HG03521 (cell line): ENCODE data around the gene AQP2.

Experiments
- ATAC-seq: cut with Tn5 transposase; IDR thresholded peaks from one replicate; pipeline ENCODE4 v1.9.1; 2021; ENCODE audit warnings: mild to moderate bottlenecking, moderate library complexity; ENCODE audit not compliant: unreplicated experiment

The AQP2 gene, protein sequence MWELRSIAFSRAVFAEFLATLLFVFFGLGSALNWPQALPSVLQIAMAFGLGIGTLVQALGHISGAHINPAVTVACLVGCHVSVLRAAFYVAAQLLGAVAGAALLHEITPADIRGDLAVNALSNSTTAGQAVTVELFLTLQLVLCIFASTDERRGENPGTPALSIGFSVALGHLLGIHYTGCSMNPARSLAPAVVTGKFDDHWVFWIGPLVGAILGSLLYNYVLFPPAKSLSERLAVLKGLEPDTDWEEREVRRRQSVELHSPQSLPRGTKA

DNA sequence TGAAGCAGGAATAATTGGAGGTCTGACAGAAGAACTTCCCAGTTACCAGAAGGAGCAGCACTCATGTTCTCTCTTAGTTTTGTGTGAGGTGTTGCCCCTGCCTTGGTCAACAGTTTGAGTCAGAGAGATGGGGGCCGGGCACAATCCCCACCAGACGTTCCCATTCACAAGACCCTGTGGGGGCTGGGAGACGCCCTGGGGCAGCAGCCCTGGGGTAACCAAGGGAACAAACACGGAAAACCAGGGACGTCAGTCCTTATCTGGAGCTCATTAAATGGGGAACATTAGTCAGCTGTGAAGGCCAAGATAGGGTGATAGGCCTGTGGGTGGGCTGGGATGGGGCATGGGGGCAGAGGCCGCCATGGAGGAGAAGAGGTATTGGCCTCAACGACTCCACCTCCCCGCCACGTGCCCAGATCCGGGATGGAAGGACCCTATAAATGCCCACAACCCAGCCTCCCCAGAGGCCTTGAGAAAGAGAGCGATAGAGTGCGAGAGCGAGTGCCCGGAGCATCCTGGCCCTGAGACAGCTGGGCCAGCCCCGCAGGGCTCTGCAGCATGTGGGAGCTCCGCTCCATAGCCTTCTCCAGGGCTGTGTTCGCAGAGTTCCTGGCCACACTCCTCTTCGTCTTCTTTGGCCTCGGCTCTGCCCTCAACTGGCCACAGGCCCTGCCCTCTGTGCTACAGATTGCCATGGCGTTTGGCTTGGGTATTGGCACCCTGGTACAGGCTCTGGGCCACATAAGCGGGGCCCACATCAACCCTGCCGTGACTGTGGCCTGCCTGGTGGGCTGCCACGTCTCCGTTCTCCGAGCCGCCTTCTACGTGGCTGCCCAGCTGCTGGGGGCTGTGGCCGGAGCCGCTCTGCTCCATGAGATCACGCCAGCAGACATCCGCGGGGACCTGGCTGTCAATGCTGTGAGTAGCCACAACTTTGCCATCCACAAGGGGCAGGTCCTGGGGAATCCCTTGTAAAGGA lies at the start of gene AQP2:
TSS of gene AQP2 (plus strand) at position 465 of the 979 bp plus-strand sequence. CDS start at position 559, 94 bp downstream.
- ATAC-seq: no peak

DNA sequence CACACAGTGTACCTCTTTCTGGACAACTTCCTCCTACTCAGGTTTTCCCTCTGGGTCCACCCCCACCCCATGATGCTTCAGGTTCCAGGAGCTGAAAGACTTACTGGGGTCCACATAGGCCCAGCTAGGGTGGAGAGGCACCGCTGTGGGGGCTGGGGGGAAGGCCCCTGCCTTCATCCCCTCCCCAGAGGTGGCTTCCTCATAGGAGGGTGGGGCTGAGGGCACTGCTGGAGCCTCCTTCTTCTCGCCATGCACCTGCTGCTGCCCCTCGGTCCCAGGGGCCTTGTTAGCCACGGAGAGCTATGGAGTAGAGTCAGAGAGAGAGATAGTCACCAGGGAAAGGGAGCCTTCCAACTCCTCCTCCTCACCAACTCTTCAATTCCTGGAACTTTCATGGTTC lies 49.5 kb upstream of the AQP2 start:
- no peak for ATAC-seq

DNA sequence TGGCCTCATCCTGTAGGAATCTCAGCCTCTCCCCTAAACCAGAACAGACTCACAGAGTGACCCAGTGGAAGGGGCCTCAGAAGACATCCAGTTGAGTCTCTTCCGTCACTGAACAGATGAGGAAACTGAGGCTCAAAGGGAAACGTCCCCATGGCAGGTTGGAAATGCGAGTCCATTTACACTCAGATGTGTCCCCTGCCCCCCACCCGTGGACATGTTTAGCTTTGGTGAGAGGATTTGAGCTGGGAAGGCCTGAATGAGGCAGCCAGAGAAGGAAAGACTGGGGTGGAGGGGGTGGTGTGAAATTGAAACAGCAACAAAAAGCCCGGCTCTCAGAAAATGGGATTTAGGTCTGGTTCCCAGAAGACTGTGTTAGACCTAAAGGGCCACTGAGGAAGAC lies 48.6 kb upstream of the AQP2 start:
- no peak for ATAC-seq

DNA sequence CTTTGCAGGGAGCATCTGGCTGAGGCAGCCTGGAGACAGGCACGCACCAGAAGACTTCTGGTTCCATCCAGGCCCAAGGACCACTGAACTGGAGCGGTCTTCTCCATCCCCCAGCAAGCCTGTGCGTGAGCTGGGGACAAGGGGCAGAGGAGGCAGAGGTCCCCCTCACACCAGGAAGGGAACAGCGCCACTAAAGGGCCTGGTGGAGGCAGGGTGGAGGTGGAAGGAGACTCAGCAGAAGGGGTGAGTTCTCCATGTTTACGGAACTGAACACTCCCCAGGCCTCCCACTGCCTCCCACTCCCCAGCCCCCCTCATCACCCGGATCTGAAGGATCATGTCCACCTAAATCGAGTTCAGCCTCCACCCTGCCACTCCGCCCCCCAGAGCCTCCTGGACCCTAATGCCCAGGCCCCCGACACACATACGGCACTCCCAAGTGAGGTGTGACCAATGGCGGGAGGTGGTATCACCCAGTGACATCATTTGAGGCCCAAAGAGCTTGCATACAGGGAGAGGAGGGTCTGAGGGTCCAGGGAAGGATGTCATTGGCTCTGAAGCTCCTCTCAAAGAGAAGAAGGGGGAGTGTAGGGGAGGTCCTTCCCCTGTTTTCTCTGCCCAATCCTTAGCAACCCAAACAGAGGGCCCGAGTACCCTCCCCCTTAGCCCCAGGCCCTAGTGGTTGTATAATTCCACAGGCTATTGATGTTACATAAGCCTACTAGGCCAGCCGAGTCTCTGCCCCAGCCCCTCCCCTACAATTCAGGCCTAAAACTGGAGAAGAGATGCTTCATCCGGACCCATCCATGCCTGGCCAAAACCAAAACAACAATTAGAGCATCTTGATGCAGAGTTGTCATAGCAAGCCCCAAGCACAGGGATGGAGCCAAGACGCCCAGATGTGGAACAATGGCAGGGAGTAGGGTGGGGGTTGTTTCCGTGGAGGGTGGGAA lies 47.9 kb upstream of the AQP2 start:
- no peak for ATAC-seq

DNA sequence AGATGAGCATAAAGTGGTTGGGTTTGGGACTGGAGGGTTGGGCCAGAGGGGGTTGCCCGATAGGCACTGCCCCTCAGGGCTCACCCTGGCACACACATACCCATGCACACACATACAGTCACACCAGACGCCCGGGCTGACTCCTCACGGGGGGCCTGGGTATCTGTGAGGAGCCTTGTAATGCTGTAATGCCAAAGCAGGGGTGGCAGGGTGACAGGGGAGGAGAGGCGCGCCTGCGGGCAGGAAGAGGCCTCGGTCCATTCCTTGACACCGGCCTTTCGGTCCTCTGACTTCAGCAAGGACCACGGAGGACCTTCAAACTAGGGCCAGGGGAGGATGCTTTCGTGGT lies 47.2 kb upstream of the AQP2 start:
- ATAC-seq: no peak

DNA sequence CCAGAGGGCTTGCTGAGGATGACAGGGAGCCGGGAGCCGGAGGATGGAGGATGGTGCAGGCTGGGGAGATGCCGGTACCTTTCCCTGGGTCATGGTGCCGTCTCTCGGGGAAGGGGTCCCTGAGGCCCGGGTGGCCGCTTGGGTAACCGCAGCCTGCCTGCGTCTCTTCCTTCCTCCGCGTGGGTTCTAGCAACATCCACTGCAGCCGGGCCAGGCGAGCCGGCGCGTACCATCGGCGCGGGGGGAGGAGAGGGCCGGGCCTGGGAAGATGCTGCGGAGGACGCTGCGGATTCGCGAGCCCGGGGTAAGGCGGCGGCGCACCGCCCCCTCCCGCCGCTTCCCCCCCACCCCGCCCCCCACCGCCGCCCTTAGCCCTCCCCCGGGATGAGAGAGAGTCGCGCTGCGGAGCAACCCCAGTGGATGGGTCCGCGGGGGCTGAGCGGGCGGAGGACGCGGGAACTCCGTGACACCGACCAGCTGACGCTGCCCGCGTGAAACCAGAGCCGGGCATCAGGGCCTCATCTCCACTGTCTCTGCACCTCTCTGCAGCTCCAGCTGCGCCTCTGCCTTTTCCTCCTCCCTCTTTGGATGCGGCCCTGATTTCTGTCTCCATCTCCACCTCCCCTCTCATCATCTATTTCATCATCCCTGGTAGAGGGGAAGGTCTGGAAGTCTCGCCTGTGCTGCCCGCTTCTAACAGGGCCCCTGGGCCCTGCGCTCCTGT lies 46.7 kb upstream of the AQP2 start, which contains the start of gene FAIM2:
TSS of gene FAIM2 (minus strand) at position 201 of the 724 bp plus-strand sequence. CDS start at position 93, 108 bp downstream.
- ATAC-seq: no peak

DNA sequence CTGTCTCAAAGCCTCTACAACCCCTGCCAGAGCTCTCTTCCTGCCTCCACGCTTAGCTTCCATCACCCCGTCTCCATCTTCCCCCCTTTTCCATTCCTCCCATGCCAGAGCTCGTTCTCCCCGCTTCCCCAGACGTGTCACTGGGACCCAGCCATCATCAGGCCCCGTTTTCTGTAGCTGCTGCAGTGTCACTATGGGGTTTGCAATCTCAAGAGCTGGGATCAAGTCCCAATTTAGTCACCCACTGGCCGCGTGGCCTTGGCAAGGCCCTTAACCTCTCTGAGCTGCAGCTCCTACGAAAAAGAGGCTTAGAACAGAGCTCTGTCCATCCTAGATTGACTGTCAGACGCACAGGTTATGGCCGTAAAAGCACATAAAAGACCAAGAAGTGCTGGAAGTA lies 45.9 kb upstream of the AQP2 start:
- ATAC-seq: no peak

DNA sequence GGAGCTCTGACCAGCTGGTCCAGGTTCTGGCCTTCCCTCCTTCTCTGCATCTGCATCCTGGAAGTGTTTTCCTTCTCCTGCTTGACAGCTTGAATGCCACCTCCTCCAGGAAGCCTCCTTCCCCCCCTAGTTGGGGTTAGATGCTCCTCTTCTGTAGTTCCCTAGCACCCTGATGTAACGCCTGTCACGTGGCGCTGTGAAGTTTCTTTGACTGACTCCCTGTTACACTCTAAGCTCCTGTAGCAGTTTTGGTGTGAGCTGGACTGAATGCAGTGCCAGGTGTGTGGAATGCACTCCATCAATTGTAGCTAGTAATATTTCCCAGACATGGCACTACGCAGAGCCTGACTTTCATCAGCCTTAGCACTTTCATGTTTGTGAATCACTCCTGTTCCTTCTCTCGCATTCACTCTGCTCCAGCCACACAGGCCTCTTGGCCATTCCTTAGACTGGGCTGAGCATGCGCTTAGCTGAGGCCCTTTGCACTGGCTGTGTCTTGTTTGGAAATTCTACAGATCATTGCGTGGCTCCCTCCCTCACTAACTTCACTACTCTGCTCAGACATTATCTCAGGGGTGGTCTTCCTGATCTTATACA lies 44.7 kb upstream of the AQP2 start:
- ATAC-seq: no peak

DNA sequence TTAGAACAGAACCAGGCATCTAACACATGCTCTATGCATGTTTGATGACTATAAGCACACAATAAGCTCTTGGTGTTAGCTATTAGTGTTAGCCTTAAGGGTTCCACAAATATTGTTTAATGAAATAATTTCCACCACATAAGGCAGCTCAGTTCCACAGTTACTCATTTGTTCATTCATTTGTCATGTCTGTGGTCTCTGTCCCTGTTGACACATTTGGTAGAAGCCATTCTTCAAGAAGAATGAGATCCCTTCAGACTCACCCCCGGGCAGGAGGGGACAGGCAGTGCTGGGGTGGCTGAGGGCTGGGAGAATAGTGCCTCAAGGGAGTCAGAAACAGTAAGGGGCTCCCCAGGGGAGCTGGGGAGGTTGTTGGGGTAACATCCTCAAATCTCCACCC lies 43.2 kb upstream of the AQP2 start:
- no peak for ATAC-seq

DNA sequence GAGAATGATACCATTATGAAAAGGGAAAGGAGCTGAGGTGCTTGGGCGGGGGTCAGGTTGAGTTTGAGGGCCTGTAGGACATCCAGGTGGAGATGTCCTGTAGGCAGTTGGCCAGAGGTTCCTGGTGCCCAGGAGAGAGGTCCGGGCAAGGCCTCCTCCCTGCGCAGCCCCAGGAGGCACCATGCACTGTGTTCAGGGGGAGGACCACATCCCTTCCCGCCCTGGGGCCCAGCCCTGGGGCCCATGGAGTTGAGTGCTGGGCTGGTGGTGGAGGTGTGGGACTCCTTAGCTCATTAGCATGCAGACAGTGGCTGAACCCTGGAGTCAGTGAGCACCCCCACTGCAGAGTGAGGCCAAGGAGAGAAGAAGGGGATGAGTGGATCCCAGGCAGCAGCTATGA lies 41.2 kb upstream of the AQP2 start:
- no peak for ATAC-seq

DNA sequence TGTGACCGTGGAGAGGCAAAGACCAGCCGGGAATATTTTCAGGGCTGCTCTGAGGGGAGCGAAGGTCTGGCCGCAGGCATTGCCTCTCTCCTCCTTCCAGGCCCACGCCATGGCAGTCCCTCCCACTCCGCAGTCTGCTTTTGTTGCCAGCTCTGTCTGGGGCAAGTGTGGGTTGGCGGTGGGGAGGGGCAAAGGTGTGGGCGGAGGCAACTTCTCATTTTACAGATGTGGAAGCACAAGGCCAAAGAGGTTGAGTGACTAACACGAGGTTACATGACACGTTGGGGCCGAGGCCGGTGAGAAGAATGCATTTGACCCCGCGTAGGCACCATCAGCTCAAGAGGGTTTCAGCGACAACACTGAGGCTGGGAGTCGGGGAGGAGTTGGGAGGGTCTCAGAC lies 40.7 kb upstream of the AQP2 start:
- no peak for ATAC-seq

DNA sequence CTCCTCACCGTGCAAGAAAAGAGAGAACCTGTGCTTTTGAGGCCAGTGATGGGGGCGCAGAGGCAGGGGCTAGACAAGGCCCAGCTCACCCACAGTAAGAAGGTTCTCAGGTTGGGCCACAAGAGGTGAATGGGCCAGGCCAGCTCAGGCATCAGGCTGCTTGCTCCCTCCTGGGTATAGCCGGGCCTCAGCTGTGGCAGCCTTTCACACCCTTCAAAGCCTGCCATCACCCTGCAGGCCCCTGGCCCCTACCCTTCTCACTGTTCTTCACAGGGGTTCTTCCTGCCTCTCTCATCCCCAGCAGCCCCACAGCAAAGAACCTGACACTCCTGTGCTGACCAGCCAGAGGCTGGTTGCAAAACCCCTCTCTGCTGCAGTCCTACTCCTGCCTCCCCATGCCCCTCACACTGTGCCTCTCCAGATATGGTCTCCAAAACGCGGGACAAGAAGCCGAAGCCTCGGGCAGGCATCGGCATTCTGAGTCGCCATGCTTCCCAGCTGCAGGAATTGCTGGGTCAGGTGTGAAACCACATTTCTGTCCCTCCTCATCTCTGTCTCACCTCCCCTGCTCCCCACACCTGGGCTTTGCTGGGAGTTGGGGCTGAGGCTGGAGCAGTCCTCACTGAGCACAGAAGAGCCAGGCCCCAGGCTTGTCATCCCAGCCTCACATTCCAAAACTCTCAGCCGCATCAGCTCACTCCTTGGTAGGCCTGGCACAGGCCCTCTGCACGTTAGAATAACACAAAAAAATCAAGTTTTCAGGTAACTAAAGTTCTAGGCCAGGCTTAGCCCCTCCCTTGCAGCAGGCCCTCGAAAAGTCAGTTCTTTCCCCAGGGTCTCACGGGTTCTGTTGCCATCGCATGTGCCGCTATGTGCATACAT lies 40.0 kb upstream of the AQP2 start:
- ATAC-seq: no peak

DNA sequence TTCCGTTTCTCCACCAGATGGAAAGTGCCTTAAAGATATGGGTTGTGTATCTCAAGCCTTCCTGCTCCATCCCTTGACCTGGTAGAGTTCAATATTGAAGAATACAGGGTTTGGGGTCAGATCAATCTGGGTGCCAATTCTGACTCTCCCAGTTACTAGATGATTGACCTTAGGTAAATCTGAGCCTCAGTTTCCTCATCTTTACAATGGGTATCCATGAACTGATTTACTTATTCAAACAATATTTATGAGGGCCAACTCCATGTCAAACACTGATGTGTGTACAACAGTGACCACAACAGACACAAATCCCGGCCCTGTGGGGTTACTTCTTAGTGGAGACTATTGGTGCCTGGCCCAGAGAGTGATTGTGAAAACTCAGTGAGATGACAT lies 39.3 kb upstream of the AQP2 start:
- no peak for ATAC-seq

DNA sequence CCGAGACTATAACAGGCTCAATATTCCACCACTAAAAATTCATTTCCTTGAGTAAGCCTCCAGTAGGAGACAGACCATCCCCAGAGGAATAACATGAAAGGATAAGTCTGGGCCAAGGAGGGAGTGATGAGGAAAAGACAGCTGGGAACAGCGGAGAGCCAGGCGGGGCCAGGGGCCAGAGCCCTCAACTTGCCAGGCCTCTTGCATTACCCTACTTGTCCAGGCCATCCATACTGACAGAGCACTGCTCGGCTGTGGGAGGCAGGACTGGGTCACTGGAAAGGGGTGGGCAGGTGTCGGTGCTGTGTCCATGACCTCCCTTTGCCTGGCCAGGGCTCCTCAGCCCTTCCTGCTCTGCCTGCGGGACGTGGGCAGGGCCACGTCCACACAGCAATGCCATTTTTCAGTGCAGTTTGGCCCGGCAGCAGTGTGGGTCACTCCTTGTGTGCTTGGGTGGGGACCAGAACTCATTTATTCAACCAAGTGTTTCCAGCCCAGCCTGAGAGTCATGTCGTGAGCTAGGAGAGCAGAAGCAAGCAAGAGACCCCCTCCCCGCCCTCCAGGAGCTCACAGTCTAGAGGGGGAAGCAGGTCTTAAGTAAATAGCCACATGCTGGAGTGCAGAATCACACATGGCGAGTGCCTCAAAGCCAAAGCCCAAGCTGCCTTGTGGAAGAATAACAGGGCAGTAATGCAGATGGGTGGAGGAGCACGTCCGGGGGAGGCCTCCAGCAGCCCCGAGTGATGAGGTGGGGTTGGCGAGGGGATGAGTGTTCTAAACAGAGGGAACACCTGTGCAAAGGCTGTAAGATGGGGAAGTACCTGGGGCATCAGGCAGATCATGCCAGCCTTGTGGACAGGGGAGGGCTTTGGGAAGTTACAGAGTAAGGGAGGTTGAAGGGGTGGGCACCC lies 37.9 kb upstream of the AQP2 start:
- ATAC-seq: no peak

DNA sequence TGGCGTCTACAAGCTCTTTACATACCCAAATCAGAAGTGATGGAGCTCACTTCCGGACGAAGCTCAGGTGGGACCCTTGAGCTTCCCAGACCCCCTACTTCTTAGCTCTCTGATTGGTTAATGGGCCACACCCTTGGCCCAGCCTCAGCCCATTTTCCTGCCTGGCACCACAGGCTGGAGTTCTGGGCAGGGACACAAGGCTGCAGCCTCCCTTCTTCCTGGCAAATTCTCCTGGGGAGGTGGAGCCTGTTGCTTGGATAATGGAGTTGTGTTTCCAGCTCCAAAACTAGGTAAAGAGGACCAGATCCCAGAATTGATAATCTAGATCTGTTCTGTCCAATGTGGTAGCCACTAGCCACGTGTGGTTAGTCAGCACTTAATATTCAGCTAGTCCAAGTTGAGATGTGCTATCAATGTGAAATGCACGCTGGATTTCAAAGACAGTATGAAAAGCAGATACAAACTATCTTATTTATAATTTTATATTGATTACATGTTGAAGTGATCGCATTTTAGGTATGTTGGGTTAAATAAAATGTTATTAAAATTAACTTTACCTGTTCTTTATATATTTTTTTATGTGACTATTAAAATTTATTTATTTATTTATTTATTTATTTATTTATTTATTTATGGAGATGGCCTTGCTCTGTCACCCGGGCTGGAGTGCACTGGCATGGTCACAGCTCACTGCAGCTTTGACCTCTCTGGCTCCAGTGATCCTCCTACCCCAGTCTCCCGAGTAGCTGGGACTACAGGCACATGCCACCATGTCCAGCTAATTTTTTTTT lies 34.2 kb upstream of the AQP2 start:
- ATAC-seq: no peak

DNA sequence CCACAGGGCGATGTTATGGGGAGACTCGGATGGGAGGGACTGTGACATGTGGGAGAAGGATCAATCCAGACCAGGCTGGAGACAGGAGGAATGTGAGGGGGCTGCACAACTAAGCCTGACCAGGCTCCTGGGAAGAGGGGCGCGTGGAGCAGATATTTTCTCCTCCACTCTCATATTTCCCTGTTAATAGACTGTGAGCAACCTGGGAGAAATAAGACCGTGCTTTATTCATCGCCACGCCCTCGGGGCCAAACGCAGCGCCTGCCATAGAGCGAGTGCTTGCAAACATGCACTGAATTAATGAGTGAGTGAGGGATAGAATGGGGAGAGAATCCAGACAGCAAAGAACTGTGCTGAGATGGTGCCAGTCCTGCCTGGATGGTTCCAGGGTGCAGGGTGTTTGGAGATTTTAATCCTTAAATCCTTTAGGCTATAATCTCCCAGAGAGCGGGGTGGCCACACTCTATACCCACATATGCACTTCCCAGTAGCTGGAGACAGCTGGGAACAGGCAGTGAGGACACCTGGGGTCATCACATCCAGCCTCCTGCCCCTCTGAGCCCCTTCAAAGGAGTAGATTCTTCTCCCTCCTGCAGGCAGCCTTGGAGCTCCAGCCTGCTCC lies 33.3 kb upstream of the AQP2 start:
- ATAC-seq: no peak

DNA sequence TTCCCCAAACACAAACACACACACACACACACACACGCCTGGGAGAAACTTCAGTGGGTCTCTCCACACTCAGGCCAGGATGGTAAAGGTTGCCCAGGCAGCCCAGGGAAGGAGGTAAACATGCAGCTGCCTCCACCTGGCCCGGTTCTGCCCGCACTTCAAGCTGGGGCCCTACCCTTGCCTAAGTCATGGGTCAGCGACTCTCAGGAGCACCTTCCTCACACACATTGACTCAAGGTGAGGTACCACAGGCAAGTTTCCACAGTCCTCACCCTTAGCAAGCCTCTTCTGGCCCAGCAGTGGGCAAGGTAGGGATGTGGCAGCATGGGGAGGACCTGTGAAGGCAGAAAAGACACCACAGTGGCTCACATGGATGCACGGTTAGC lies 32.8 kb upstream of the AQP2 start:
- no peak for ATAC-seq
